Adipose tissue (tissue), 3 donors: ENCODE results near the gene MAP4K4. TPM values are rescaled to one million over a fixed set of nuclear protein-coding genes. Genes with fewer than 3 reads are reported as not detected.

Source experiments
- H3K27ac ChIP-seq: one replicate; pipeline ENCODE4 v1.5.1; 2013; ENCODE audit warnings: low read depth, low read length
- WGBS, 3 donors: extraction: QIAGEN DNeasy Blood & Tissue Kit; methylation state at CpG; one replicate each; pipeline ENCODE4 v1.1.7; 2013; 5-methylcytosine and 5-hydroxymethylcytosine counted together
- polyA plus RNA-seq, 3 donors: library from polyadenylated mRNA; stranded (reverse); fragments of 200-250 nt; gene quantifications; one replicate each; pipeline ENCODE4 v1.2.3, GENCODE V29; 2013
- donor health status: healthy with polysubstance abuse.
- donor health status: Bipolar disorder and iron deficiency.
- donor health status: healthy.

The MAP4K4 gene
- polyA plus RNA-seq, 3 donors: 7.9 to 63.7 (median 34.8) TPM

GRCh38 chr2:101689114-101689825, 8.2 kb upstream of the MAP4K4 start:
- H3K27ac ChIP-seq: no peak overlapping the region
- WGBS, 3 donors: 83 to 87% (median 87%) methylated on average over 1 of the region's 1 CpG

- 69 to 97% (median 92%) methylated on average over 2 of the region's 2 CpGs for WGBS, 3 donors
- no peak overlapping the region for H3K27ac ChIP-seq
These were observed 6.9 kb upstream of the MAP4K4 start for GRCh38 chr2:101690547-101691152.

- no peak overlapping the region for H3K27ac ChIP-seq
- WGBS, 3 donors: 40 to 84% (median 43%) methylated on average over 3 of the region's 3 CpGs
These were observed 5.5 kb upstream of the MAP4K4 start for GRCh38 chr2:101692041-101692440.

DNA sequence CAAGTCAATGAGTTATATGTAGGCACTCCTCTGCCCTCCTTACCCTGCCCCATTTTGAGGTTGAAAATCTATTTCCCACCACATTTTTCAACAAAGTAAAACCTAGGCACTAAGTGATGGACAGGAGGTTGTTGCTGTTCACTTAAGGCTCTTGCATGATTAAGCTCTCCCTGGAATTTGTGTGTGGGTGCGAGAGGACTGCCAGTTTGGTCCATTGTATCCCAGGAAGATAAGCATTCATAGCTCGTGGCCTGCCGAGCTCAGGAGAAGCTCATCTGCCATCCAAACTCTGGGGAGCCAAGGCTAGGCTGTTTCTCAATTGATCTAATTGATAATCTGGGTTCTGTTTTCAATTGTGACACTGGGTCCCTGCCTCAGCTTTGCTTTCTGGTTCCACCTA, 4.7 kb upstream of the MAP4K4 start:
- H3K27ac ChIP-seq: no peak overlapping the region
- 85 to 91% (median 91%) methylated on average over 3 of the region's 3 CpGs for WGBS, 3 donors

DNA sequence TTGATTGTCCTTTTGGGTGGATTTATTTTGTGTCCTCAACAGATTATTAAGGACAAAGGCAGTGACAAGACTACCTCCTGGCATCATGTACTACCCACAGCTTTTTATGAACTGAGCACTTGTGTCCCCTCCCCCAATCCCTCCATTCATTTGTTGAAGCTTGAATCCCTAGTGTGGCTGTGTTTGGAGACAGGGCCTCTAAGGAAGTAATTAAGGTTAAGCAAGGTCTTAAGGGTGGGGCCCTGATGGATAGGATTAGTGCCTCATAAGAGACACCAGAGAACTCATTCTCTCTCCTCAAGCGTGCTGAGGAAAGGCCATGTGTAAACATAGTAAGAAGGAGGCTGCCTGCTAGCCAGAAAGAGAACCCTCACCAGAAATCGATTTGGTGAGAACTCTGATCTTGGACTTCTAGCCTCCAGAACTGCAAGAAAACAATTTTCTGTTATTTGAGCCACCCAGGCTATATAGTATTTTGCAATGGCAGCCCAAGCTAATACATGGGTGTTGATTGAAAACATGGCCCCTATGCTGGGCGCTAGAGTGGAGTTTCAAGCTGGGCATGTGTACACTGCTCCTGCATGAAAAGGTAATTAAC, 3.4 kb upstream of the MAP4K4 start:
- no peak overlapping the region for H3K27ac ChIP-seq
- WGBS, 3 donors: 92 to 97% (median 95%) methylated on average over 3 of the region's 3 CpGs

- 6 to 14% (median 9%) methylated on average over 30 to 31 of the region's 31 CpGs for WGBS, 3 donors
- peak overlapping the region; percentile 40 for H3K27ac ChIP-seq
These were observed 1.0 kb upstream of the MAP4K4 start for GRCh38 chr2:101696272-101697123.

DNA sequence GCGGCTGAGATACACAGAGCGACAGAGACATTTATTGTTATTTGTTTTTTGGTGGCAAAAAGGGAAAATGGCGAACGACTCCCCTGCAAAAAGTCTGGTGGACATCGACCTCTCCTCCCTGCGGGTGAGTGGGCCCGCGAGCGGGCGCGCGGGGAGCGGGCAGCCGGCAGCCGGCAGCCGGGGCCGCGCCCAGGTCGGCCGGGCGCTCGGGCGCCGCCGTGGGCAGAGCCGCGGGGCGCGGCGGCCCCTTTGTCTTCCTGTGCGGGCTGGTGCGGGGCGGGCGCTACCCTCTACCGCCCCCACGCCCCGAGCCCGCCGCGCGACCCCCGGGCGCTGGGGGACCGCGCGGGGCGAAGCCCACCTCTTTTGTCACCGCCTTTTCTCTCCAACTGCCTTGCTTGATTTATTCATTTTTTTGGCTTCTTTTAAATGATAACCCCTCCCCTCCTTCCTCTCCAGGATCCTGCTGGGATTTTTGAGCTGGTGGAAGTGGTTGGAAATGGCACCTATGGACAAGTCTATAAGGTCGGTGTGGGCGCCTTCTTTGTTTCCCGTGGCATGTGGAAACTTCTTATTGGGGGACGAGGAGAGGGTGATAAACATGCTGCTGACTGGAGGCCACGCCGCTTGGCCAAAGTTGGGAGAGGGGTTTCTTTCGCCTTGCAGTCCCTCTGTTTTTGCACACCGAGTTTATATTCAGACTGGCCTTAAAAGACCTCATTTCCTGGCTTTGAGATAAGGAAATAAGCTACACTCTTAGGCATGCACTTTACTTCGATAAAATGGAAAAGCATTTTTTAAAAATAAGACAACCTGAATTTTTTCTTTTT, 722 bp downstream of the MAP4K4 start:
- 0 to 2% (median 1%) methylated on average over 37 to 57 of the region's 57 CpGs for WGBS, 3 donors
- peak overlapping the region; percentile 49 for H3K27ac ChIP-seq

DNA sequence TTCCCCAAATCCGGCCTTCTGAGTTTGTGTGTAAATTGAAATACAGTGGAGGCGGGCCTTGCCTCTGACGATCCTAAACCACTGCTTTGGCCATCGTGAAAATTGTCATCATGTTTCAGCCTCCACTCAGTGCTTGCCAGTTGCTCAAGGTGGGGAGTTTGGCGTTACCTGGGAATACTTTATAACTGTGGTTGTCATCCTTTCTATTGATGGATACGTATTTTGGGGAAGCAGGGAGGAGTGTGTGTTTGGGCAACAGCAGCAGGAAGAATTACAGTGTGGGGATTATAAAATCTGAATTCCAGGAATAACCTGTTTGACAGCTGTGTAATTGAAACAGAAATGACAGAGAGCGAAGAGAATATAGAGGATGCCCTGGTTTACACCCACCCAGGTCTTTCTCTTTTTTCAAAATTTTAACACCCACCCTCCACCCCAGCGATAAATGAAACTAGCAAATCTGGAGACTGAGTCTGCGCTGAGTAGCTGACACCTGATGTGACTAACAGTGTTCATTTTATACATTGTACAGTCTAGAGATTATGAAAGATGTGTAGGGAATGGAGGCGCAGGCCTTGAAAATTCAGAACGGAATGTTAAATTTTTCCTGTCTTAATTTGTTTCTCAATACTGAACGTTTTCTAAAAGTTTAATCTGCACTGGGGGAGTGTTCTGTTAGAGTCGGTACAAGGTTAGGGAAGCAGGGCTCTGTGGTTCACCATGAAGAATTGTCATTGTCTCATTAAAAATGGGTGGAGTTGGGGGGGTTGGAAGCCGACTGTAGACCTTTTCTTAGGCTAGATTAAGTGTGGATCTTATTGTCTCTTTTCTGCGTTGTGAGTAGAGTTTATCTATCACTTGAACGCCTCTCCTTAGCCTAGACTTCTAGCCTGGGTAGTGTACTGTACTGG, 1.6 kb downstream of the MAP4K4 start:
- 22 to 44% (median 24%) methylated on average over 16 of the region's 16 CpGs for WGBS, 3 donors
- no peak overlapping the region for H3K27ac ChIP-seq

DNA sequence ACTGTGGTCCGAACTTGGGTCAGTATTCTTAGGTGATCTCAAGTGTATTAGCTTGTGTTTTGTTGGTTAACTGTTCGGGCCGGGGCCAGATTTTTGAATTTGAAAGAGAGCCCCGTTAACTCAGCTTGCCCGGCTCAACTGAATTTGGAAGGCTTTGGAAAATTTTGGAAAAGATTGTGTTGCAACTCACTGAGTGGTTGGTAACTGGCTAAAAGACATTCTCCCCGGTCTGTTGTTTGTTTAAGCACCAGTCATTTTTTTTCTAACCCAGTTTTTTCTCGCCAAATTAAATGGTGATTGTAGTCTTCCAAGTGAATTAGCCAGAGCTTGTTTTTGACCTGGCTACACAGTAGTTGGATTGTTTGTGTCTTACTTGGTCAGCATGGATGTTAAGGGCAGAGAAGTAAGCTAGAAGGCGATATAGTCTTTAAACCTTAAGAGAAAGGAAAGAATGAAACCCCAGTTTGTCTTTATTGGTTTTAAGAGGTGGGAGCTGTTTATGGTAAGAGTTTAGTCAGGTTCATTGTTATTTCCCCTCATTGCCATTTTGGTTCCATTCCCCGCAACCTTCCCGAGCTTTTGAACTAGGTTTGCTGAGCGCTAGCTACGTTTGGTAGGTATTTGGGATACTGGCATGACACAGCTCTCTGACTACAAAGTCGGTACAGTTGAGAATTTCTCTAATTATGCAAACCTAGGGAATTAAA, 2.4 kb downstream of the MAP4K4 start:
- H3K27ac ChIP-seq: no peak overlapping the region
- 45 to 62% (median 47%) methylated on average over 13 of the region's 13 CpGs for WGBS, 3 donors

GRCh38 chr2:101704046-101704466, 6.5 kb downstream of the MAP4K4 start:
- H3K27ac ChIP-seq: no peak overlapping the region
- 57 to 81% (median 66%) methylated on average over 1 of the region's 1 CpG for WGBS, 3 donors

DNA sequence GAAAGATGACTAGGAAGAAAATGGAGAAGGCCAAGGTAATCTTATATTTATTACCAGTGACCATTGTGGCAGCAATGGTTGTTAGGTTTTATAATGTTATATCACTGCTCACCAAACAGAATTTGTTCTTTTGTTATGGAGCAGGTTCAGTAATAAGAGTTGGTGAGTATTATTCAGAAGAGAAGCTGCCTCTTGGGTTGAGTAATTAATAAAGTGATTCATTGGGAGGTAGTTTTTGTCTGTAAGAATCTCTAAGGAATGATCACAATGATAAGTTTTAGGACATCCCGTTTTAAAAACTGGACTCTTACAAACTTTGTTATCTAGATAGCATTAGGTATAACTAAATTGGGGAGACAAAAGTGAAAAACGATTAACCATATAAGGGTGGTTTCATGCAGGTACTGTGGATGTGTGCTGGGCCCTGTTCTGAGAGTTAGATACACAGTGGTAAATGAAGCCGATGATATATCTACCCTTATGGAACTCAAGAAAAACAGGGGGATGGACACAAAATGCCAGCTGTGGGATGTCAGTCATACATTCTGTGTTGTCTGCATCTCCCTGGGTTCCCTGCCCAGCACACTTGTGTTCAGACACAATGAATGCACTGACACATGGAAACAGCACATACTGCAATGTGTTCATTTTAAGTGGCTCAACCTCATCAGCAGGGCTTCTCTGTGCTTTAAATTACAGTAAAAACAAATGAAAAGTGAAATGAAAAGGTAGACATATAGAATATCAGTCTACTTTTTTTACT, 7.5 kb downstream of the MAP4K4 start:
- 64 to 78% (median 67%) methylated on average over 3 of the region's 3 CpGs for WGBS, 3 donors
- H3K27ac ChIP-seq: no peak overlapping the region

DNA sequence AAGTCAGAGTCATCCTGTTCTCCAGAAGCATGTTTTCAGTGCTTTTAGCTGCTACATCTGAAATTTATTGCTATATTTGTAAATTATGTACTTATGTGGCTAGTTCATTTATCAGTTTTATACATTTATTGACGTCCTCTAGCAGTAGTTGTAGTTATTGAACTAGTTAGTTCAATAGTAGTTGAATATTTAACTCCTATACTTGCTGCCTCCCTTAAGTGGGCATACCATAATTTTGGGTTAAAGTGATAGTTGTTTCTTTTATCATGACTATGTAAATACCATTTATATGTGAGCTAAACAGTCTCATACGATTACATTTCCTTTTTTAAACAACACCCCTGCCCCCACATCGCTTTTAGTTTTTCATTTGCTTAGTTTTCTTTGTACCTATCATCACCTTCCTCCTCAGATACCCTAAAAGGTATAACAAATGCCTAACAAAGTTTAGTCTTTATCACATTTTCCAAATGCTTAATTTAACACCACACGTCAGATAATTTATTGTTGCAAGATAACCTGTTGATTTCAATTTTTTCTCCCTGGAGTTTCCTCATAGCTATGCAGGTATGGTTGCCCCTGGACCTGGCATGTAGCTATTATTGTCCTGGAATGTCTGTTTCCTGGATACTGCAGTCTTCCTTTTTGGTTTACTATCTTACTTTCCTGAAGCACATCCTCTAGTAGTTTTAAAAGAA, 8.8 kb downstream of the MAP4K4 start:
- H3K27ac ChIP-seq: no peak overlapping the region
- WGBS, 3 donors: 70 to 80% (median 79%) methylated on average over 4 of the region's 4 CpGs

GRCh38 chr2:101706819-101707177, 9.3 kb downstream of the MAP4K4 start:
- WGBS, 3 donors: 39 to 81% (median 41%) methylated on average over 1 of the region's 1 CpG
- H3K27ac ChIP-seq: no peak overlapping the region

GRCh38 chr2:101710036-101710435, 12.5 kb downstream of the MAP4K4 start:
- WGBS, 3 donors: 60 to 85% (median 83%) methylated on average over 1 of the region's 1 CpG
- no peak overlapping the region for H3K27ac ChIP-seq
